Putamen (tissue), 1 donor: Measurements from ENCODE around the gene PPP1R16B.
"Not testable (repeated sequence)": the region's sequence is repeated elsewhere in the genome, so short reads cannot be mapped to it uniquely, and the experiment has no call there.

Experiments
- DNase-seq: peaks from one replicate; pipeline ENCODE4 v3.0.0-alpha.2; 2016; ENCODE audit warnings: low spot score

PPP1R16B gene

GRCh38 chr20:38853759-38854158 is 48.3 kb downstream of the PPP1R16B start:
- DNase-seq = no peak

- no peak for DNase-seq
These were observed 49.2 kb downstream of the PPP1R16B start for GRCh38 chr20:38854654-38855066.

- DNase-seq = peak; percentile 75
These were observed 49.9 kb downstream of the PPP1R16B start for GRCh38 chr20:38855356-38855755.

- DNase-seq = no peak
These were observed 51.1 kb downstream of the PPP1R16B start for GRCh38 chr20:38856570-38856969.

DNA sequence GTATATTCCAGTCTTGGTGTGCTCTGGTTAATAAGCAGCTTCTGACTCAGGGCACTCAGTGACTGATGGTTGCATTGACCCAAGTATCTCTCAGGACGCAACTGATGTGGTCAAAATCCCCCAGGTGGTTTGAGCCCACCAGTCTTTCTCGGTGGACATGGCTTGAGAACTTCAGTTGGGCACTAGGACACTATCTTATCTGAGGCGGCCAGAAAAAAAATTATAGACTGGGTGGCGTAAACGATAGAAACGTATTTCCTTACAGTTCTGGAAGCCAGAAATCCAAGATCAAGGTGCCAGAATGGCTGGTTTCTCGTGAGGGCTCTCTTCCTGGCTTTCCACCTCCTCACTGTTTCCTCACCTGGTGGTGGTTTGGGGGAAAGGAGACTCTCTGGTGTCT is 52.2 kb downstream of the PPP1R16B start:
- no peak for DNase-seq

DNA sequence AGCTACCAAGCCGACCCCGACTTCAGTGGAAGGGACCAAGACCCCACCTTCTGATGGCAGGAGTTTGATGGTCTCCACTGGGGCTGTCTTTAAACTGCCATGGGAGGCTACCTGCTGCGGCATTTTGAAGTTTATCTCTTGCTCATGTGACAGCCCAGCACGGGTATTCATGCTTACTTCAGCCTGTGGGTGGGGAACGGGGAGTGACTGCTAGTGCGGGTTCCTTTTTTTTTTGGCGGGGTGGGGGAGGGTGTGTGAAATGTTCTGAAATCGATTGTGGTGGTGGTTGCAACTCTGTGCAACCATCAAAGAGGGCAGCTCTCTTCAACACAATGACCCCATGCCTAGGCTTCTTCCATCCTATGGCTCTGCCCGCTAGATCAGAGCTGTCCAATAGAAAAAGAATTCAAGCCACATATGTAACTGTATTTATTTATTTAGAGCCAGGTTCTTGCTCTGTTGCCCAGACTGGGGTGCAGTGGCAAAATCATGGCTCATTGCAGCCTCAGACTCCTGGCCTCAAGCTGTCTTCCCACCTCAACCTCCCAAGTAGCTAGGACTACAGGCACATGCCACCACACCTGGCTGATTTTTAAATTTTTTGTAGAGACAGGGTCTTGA is 53.7 kb downstream of the PPP1R16B start:
- no peak for DNase-seq

DNA sequence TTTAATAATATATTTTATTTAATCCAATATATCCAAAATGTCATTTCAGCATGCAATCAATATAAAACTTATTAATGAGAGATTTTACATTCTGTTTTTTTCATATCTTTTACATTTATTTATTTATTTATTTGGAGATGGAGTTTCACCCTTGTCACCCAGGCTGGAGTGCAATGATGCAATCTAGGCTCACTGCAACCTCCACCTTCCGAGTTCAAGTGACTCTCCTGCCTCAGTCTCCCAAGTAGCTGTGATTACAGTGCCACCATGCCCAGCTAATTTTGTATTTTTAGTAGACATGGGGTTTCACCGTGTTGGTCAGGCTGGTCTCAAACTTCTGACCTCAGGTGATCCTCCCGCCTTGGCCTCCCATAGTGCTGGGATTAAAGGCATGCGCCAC is 54.4 kb downstream of the PPP1R16B start:
- not testable (repeated sequence) for DNase-seq

DNA sequence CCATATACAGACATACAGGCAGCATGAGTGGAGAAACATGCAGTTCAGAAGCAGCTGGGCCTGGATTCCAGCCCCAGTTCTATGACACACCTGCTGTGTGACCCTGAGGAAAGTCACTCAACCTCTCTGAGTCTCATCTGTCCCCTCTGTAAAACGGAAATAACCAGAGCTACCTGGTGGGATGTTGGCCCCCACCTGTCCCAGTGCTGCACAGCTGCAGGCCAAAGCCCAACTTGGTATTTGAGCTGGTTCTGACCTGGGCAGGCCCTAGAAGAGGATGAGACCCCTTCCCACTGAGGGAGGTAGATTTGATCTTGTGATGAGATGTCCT is 55.5 kb downstream of the PPP1R16B start:
- DNase-seq = no peak

GRCh38 chr20:38862226-38862625 is 56.7 kb downstream of the PPP1R16B start:
- DNase-seq = no peak

DNA sequence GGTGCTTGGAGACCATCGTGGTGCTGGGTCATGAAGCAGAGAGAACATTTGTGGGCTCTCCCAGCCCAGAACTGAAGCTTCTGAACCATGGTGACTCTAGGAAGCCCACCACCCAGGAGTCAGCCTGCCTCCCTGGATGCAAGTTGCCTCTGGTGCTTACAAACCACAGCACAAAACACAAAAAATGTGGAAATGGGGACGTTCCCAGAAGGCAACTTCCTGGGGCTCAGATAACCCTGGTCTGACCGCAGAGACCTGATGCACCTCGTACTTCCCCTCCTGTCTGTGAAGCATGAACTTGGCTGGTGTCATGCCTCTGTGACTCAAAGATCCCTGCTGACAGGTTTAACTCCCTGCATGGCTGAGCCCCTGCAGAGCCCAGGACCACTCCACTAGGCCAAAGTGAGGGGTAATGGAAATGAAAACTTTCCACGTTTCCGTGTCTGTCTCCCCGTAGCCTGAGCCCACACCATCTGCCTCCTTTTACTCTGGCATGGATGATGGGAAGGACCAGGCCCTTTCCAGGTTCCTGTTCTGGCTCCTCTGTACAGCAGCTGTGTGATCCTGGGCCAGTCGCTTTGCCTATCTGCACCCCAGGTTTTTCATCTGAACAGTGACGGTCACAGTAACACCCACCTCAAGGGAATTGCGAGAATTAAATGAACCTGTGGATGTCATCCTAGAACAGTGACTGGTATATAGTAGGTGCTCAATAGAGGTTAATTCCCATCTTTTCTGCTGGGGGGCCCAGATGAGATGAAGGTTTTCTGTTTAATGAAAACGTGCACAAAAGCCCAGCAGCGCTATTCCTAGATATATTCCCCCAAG is 57.7 kb downstream of the PPP1R16B start:
- no peak for DNase-seq

DNA sequence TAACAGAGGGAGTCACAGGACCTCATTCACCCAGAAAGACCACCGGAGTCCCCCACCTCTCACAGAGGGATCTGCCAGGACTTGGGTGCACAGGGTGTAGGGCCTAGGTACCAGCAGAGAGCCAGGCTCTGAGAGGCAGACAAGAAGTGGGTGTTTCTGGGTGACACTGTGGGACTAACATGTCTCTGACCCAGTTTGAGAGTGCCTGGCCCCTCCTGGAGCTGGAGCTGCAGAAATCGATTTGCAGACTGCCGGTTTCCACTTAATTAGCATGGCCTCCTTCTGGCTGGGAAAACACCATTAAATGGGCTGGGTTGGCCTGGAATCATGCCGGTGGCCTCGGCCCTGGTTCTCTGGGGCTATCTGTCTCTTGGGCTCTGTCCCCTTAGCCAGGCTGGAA is 59.2 kb downstream of the PPP1R16B start:
- DNase-seq = no peak

DNA sequence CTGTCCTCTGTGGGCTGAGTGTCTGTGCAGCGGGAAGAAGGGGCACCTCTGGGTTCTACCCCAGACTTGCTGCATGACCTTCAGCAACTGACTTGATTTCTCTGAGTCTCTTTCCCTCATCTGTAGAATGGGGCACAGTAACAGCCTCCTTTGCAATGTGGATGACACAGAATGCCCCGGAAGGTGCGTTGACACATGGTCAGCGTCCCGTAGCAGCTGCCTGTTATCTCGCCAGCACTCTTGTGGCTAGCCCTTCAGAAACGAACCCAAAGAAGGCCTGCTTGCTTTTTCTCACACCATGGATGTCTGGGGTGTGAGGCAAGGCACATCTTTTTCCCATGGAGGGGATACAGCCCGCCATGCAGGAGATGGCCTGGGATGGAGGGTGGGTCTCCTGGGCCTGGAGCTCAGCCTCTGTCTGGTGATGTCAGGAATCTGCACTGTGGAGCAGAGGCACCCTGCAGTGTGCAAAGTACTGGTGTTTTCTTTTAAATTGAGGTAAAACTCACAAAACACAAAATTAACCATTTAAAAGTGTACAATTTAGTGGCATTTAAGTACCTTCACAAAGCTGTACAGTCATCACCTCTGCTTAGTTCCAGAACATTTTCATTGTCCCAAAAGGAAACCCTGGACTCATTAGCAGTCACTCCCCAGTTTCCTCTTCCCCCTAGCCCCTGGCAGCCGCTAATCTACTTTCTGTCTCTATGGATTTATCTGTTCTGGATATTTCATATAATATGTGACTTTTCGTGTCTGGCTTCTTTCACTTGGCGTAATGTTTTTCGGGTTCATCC is 61.0 kb downstream of the PPP1R16B start:
- DNase-seq = no peak

GRCh38 chr20:38867062-38867359 is 61.5 kb downstream of the PPP1R16B start:
- no peak for DNase-seq

GRCh38 chr20:38870733-38871559 is 65.4 kb downstream of the PPP1R16B start:
- no peak for DNase-seq

- DNase-seq = no peak
These were observed 66.1 kb downstream of the PPP1R16B start for GRCh38 chr20:38871560-38871953.

DNA sequence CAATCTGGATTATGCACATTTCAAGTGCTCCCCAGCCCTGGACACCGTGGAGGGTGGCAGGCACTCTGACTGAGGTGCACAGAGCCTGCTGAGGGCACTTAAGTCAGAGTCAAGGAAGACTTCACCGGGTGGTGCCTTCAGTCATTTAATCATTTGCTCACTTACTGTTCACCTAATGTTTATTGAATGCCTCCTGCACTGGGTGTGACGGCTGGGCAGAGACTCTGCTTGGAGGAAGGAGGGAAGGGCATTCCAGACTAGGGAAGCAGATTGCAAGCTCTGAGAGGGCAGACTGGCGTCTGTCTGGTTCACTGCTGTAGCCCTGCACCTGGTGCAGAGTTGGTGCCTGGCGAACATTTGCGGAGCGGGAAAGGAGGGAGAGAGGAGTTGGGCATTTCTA is 66.5 kb downstream of the PPP1R16B start:
- no peak for DNase-seq

GRCh38 chr20:38872491-38873049 is 67.1 kb downstream of the PPP1R16B start:
- DNase-seq = no peak

DNA sequence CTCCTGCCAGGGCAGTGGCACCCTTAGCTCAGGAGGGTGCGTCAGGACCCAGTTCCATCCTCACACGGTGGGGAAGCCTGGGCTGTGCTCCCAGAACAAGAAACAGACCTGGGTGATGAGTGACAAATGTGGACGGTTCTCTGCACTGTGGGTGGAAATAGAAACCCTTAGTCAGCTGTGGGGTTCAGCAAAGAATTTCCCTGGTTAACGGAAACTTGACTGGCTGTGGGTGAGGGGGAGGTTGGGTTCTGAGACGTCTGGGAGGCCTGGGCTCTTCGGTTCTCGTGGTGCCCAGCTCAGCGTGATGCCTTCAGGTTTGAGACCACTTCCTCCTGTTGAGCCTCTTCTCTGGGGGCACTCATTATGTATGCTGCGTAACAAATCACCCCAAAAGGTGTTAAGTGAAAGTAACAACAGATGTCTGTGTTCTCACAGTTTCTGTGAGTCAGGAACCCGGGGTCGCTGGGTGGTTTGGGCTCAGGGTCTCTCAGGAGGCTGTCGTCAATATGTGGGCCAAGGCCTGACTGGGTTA is 67.6 kb downstream of the PPP1R16B start:
- DNase-seq = no peak

- DNase-seq = no peak
These were observed 69.1 kb downstream of the PPP1R16B start for GRCh38 chr20:38874460-38875174.

GRCh38 chr20:38875175-38875993 is 69.9 kb downstream of the PPP1R16B start:
- DNase-seq = no peak
